ENCODE measurements around the gene C1QTNF8.

DNA sequence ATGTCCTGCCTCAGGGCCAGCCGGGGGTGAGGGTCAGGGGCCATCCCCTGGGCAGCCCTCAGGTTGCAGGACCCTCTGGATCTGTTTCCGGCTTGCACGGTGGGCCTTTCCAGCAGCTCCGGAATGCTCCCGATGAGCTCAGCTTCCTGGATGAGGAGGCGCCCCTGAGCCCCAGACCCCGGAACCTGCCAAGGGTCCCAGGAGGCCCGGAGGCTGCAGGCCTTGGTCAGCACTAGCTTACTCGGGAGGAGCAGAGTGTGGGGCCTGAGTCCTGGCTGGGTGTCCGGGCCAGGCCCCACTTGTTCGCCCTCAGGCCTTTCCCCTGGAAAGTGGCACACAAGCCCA, 7.6 kb upstream of the C1QTNF8 start:
- TF ChIP-seq CTCF (IDR thresholded peaks at IDR 0.05), result no peak
- TF ChIP-seq EZH2 (IDR thresholded peaks at IDR 0.05), result no peak

All from neural progenitor cell (in vitro differentiated cells).